HL-60 (cell line): ENCODE measurements around the gene MYBPH.

Experiments
- POLR2AphosphoS5 ChIP-seq: IDR thresholded peaks from 2 replicates; pipeline ENCODE4 v1.6.1; 2012; ENCODE audit warnings: low read depth
- TF ChIP-seq, protein P1 (sequence below): IDR thresholded peaks from 2 replicates; pipeline ENCODE4 v1.6.1; 2012; ENCODE audit warnings: low read depth; ENCODE audit not compliant: insufficient replicate concordance

DNA sequence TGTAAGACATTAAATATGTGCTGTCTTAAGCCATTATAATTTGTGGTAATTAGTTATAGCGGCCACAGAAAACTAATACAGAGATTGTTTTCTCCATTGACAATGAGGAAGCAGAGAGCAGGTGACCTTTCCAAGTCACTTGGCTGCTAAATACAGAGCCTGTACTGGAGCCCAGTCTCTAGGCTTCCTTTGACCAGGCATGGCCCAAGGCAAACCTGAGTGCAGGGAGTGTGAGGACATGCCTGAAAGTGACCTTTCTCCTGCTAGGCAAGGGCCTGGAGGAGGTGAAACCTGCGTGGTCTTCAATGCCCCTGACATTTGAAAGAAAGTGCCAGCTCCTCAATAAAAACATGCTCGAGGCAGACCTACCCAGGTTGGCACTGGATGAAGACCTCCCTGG lies 23.4 kb upstream of the MYBPH start:
- TF ChIP-seq, protein P1, sequence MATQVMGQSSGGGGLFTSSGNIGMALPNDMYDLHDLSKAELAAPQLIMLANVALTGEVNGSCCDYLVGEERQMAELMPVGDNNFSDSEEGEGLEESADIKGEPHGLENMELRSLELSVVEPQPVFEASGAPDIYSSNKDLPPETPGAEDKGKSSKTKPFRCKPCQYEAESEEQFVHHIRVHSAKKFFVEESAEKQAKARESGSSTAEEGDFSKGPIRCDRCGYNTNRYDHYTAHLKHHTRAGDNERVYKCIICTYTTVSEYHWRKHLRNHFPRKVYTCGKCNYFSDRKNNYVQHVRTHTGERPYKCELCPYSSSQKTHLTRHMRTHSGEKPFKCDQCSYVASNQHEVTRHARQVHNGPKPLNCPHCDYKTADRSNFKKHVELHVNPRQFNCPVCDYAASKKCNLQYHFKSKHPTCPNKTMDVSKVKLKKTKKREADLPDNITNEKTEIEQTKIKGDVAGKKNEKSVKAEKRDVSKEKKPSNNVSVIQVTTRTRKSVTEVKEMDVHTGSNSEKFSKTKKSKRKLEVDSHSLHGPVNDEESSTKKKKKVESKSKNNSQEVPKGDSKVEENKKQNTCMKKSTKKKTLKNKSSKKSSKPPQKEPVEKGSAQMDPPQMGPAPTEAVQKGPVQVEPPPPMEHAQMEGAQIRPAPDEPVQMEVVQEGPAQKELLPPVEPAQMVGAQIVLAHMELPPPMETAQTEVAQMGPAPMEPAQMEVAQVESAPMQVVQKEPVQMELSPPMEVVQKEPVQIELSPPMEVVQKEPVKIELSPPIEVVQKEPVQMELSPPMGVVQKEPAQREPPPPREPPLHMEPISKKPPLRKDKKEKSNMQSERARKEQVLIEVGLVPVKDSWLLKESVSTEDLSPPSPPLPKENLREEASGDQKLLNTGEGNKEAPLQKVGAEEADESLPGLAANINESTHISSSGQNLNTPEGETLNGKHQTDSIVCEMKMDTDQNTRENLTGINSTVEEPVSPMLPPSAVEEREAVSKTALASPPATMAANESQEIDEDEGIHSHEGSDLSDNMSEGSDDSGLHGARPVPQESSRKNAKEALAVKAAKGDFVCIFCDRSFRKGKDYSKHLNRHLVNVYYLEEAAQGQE, result no peak
- no peak for TF ChIP-seq POLR2AphosphoS5
